Aorta (tissue), 5 donors: ENCODE data around the gene DRC1. TPM values are rescaled to one million over a fixed set of nuclear protein-coding genes. Genes with fewer than 3 reads are reported as not detected.

Experiments
- ATAC-seq: fragments of 200-7000 bp; cut with Tn5 transposase; one replicate; pipeline ENCODE4 v1.9.1; 2022; ENCODE audit warnings: moderate library complexity; ENCODE audit not compliant: low FRiP score
- DNase-seq, 2 donors: peaks; one replicate each; pipeline ENCODE4 v3.0.0-alpha.2; 2020
- H3K27ac ChIP-seq, 2 donors: one replicate each; pipeline ENCODE4 v1.5.1; 2013; ENCODE audit warnings: low read length in 2 of 2, mild to moderate bottlenecking in 2 of 2, moderate library complexity in 2 of 2, control low read depth in 1 of 2, inconsistent platforms in 1 of 2, low read depth in 1 of 2
- H3K27me3 ChIP-seq, 2 donors: one replicate each; pipeline ENCODE4 v1.6.1; 2013; ENCODE audit warnings: control low read depth in 1 of 2, low read length in 1 of 2, mild to moderate bottlenecking in 1 of 2, moderate library complexity in 1 of 2; ENCODE audit not compliant: insufficient read depth in 2 of 2, control insufficient read depth in 1 of 2
- H3K36me3 ChIP-seq, 2 donors: one replicate each; pipeline ENCODE4 v1.6.1; 2013; ENCODE audit warnings: control low read depth in 1 of 2, low read length in 1 of 2, mild to moderate bottlenecking in 1 of 2; ENCODE audit not compliant: insufficient read depth in 2 of 2, control insufficient read depth in 1 of 2
- H3K4me1 ChIP-seq, 2 donors: one replicate each; pipeline ENCODE4 v1.6.1; 2013; ENCODE audit warnings: low read length in 2 of 2, control low read depth in 1 of 2, mild to moderate bottlenecking in 1 of 2, moderate library complexity in 1 of 2; ENCODE audit not compliant: insufficient read depth in 2 of 2, control insufficient read depth in 1 of 2
- H3K4me3 ChIP-seq, 2 donors: one replicate each; pipeline ENCODE4 v1.5.1; 2013; ENCODE audit warnings: low read length in 2 of 2, control low read depth in 1 of 2, mild to moderate bottlenecking in 1 of 2
- H3K9me3 ChIP-seq: one replicate; pipeline ENCODE4 v1.6.1; 2013; ENCODE audit warnings: mild to moderate bottlenecking, low read length; ENCODE audit not compliant: control insufficient read depth
- WGBS, 2 donors: extraction: QIAGEN DNeasy Blood & Tissue Kit; methylation state at CpG; one replicate each; pipeline ENCODE4 v1.1.7; 2013; 5-methylcytosine and 5-hydroxymethylcytosine counted together
- intact Hi-C, 2 donors: fragments of 100-400 bp; cut with DNase I; formaldehyde crosslinking; loops; one replicate each; pipeline versions ENCODE4 v1.14.2 to v1.15.0; 2022
- polyA plus RNA-seq, 2 donors: library from polyadenylated mRNA; stranded (reverse); fragments of 200-250 nt; gene quantifications; one replicate each; pipeline ENCODE4 v1.2.3, GENCODE V29; 2013
- total RNA-seq, 2 donors: library from RNA; stranded (reverse); fragmentation: NEBNext Ultra II Directional; extraction: Animal tissue kit (Norgen Biotek cat#: 25700); gene quantifications; one replicate each; pipeline ENCODE4 v1.2.1, GENCODE V29; 2021
- donor health status: healthy with polysubstance abuse.
- donor health status: Bipolar disorder and iron deficiency.
- donor health status: DM: no; HTN: no; CAD: no.
- donor health status: DM: no; HTN: no; CAD: no.
- donor health status: DM: yes; HTN: yes; CAD: no.

DRC1 gene
- total and polyA plus RNA-seq, 4 donors: 0.51 TPM; not detected in 3

GRCh38 chr2:26384597-26384996 is 17.1 kb upstream of the DRC1 start:
- intact Hi-C loops: no loop called here
- Histone ChIP-seq H3K4me3 (no peak overlapping the region), H3K27ac (no peak overlapping the region), H3K27me3 (no peaks in the 10 kb centered on the region), H3K4me1 (no peaks in the 10 kb centered on the region), H3K36me3 (no peaks in the 10 kb centered on the region), H3K9me3 (no peaks in the 10 kb centered on the region)
- DNase-seq (no peak), ATAC-seq (no peak)

- Histone ChIP-seq H3K27me3 (no peaks in the 10 kb centered on the region), H3K4me3 (no peak overlapping the region), H3K36me3 (no peaks in the 10 kb centered on the region), H3K9me3 (no peaks in the 10 kb centered on the region), H3K27ac (no peak overlapping the region), H3K4me1 (no peaks in the 10 kb centered on the region)
- intact Hi-C loops: no loop called here
- no peak for ATAC-seq
- no peak for DNase-seq
- WGBS, 2 donors: 95 to 98% methylated on average over 4 of the region's 4 CpGs
Observed at GRCh38 chr2:26387189-26387588, 14.5 kb upstream of the DRC1 start.

DNA sequence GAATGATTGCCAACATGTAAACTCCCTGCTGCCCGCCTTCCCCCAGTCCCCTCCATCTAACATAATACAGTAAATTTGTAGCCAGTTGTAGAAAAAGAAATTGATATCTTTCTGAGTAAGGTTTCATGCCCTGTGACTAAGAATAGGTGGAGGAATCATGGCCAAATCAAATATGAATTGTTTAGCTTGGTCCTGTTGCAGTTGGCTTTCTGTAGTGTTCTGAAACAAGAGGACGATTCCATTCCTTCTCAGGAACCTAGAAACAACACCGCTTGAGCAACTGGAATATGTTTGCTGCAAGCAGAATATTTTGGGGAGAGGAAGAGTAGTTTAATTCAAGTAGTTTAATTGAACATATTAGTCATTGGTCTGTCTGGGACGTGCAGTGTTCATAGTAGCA is 7.0 kb upstream of the DRC1 start:
- WGBS, 2 donors: 5% methylated on average over 4 of the region's 4 CpGs
- no peaks in the 10 kb centered on the region for H3K4me1 ChIP-seq
- no peaks in the 10 kb centered on the region for H3K36me3 ChIP-seq
- intact Hi-C loops: no loop called here
- ATAC-seq: no peak
- no peaks in the 10 kb centered on the region for H3K27me3 ChIP-seq
- no peak overlapping the region for H3K4me3 ChIP-seq
- no peaks in the 10 kb centered on the region for H3K9me3 ChIP-seq
- no peak for DNase-seq
- H3K27ac ChIP-seq: no peak overlapping the region

- intact Hi-C loops: no loop called here
- Histone ChIP-seq H3K9me3 (no peaks in the 10 kb centered on the region), H3K4me1 (no peaks in the 10 kb centered on the region), H3K4me3 (no peak overlapping the region), H3K36me3 (no peaks in the 10 kb centered on the region), H3K27me3 (no peaks in the 10 kb centered on the region), H3K27ac (no peak overlapping the region)
- DNase-seq: no peak
- no peak for ATAC-seq
- WGBS, 2 donors: 62 to 68% methylated on average over 4 of the region's 4 CpGs
Observed at GRCh38 chr2:26395394-26395793, 6.3 kb upstream of the DRC1 start.

DNA sequence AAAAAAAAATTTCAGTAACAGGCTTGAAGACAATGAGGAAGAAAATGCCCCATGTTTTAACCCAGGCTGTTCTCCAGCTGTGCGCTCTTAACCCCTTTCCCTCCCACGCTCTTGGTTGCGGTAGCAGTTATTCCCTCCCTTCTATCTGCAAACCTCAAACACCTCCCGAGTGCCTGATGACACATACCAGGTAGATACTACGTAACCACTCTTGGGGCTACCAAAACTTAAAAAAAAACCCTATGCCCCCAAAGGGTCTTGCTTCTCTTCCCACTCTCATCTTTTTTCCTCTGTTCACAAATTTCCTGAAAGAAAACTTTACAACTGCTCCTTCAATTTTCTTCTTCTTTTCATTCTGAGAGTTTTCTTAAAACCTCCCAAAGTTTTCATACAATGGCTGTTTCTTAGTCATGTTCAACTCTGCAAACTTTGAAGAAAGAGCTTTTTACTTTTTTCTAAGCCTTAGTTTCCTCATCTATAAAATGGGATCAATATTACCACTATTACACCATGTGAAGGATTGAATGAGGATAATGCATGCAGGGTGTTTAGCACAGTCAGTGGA is 4.9 kb upstream of the DRC1 start:
- intact Hi-C loops: no loop called here

GRCh38 chr2:26399771-26400376 is 1.8 kb upstream of the DRC1 start:
- intact Hi-C loops: no loop called here
- no peaks in the 10 kb centered on the region for H3K4me1 ChIP-seq
- WGBS, 2 donors: 31 to 40% methylated on average over 4 of the region's 4 CpGs
- H3K27me3 ChIP-seq: no peaks in the 10 kb centered on the region
- H3K4me3 ChIP-seq: no peak overlapping the region
- no peaks in the 10 kb centered on the region for H3K36me3 ChIP-seq
- H3K9me3 ChIP-seq: no peaks in the 10 kb centered on the region
- no peak overlapping the region for H3K27ac ChIP-seq
- DNase-seq (no peak), ATAC-seq (no peak)

More for the DNA sequence above, 4.9 kb upstream of the DRC1 start:
- no peaks in the 10 kb centered on the region for H3K27me3 ChIP-seq
- H3K4me1 ChIP-seq: no peaks in the 10 kb centered on the region
- H3K4me3 ChIP-seq: no peak overlapping the region
- H3K36me3 ChIP-seq: no peaks in the 10 kb centered on the region
- 97% methylated on average over 5 of the region's 5 CpGs for WGBS, 2 donors
- H3K9me3 ChIP-seq: no peaks in the 10 kb centered on the region
- H3K27ac ChIP-seq: no peak overlapping the region
- no peak for DNase-seq
- no peak for ATAC-seq

GRCh38 chr2:26400723-26401122 is 997 bp upstream of the DRC1 start:
- intact Hi-C loops: no loop called here
- no peaks in the 10 kb centered on the region for H3K36me3 ChIP-seq
- no peak overlapping the region for H3K4me3 ChIP-seq
- H3K4me1 ChIP-seq: no peaks in the 10 kb centered on the region
- 86 to 90% methylated on average over 5 of the region's 5 CpGs for WGBS, 2 donors
- H3K9me3 ChIP-seq: no peaks in the 10 kb centered on the region
- H3K27ac ChIP-seq: no peak overlapping the region
- no peak for ATAC-seq
- H3K27me3 ChIP-seq: no peaks in the 10 kb centered on the region
- DNase-seq: no peak

GRCh38 chr2:26407526-26407925 is 5.8 kb downstream of the DRC1 start:
- WGBS, 2 donors: 68 to 70% methylated on average over 9 of the region's 9 CpGs
- ATAC-seq: no peak
- H3K27ac ChIP-seq: no peak overlapping the region
- no peaks in the 10 kb centered on the region for H3K27me3 ChIP-seq
- no peak overlapping the region for H3K4me3 ChIP-seq
- no peak for DNase-seq
- no peaks in the 10 kb centered on the region for H3K36me3 ChIP-seq
- H3K9me3 ChIP-seq: no peaks in the 10 kb centered on the region
- H3K4me1 ChIP-seq: no peaks in the 10 kb centered on the region
- intact Hi-C loops: no loop called here

- H3K4me3 ChIP-seq: no peak overlapping the region
- no peak overlapping the region for H3K27ac ChIP-seq
- WGBS, 2 donors: 74 to 96% methylated on average over 1 of the region's 1 CpG
- H3K27me3 ChIP-seq: no peaks in the 10 kb centered on the region
- no peaks in the 10 kb centered on the region for H3K36me3 ChIP-seq
- H3K9me3 ChIP-seq: no peaks in the 10 kb centered on the region
- ATAC-seq: no peak
- no peaks in the 10 kb centered on the region for H3K4me1 ChIP-seq
- intact Hi-C loops: no loop called here
- no peak for DNase-seq
Observed at GRCh38 chr2:26409785-26410184, 8.1 kb downstream of the DRC1 start.
